HG03196 (cell line): ENCODE data around the gene NFKBIA.
"Not testable (repeated sequence)": the region's sequence is repeated elsewhere in the genome, so short reads cannot be mapped to it uniquely, and the experiment has no call there.

ENCODE experiments used
- ATAC-seq: cut with Tn5 transposase; IDR thresholded peaks from one replicate; pipeline ENCODE4 v1.9.1; 2021; ENCODE audit not compliant: unreplicated experiment

NFKBIA gene

GRCh38 chr14:35409595-35409994 lies 5.0 kb upstream of the NFKBIA start:
- no peak for ATAC-seq

GRCh38 chr14:35408026-35408425 lies 3.5 kb upstream of the NFKBIA start:
- no peak for ATAC-seq

- no peak for ATAC-seq
These were observed 2.7 kb upstream of the NFKBIA start for GRCh38 chr14:35407306-35407630.

DNA sequence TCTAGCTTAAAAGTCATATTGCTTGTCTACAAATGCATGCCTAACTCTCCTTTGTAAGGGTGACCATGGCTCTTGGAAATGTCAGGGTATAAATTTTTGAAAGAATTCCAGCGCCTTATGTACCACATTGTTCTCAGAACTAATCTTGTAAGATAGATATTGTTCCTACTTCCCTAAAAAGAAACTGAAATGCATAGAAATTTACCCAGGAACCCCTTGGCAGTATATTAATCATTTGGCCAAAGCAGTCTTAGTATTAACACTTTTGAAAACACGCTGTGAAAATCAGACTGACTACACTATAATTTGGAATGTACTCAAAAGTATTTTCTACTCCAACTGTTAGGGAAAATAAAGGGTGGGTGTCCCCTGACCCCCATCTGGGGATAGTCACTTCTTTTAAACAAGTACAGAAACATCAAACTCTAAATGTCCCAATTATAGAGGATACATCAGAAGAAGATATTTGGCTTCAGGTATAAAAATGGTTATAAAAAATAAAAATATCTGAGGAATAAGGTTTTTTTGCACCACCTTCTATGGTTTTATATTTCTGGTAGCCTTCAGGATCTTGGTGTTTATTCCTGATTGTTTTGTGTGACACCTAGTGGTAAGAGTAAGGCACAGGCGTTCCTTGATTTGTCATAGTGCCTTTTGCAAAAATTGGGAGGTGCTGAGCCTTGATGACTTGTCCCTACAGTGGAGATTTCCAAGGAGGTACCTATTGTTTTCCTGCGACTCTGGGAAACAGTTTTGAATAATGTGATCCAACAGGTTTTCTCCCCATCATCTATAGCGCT lies 2.2 kb upstream of the NFKBIA start:
- ATAC-seq: no peak

GRCh38 chr14:35406090-35406489 lies 1.5 kb upstream of the NFKBIA start:
- ATAC-seq: no peak

GRCh38 chr14:35405304-35405996 lies 901 bp upstream of the NFKBIA start:
- no peak for ATAC-seq

DNA sequence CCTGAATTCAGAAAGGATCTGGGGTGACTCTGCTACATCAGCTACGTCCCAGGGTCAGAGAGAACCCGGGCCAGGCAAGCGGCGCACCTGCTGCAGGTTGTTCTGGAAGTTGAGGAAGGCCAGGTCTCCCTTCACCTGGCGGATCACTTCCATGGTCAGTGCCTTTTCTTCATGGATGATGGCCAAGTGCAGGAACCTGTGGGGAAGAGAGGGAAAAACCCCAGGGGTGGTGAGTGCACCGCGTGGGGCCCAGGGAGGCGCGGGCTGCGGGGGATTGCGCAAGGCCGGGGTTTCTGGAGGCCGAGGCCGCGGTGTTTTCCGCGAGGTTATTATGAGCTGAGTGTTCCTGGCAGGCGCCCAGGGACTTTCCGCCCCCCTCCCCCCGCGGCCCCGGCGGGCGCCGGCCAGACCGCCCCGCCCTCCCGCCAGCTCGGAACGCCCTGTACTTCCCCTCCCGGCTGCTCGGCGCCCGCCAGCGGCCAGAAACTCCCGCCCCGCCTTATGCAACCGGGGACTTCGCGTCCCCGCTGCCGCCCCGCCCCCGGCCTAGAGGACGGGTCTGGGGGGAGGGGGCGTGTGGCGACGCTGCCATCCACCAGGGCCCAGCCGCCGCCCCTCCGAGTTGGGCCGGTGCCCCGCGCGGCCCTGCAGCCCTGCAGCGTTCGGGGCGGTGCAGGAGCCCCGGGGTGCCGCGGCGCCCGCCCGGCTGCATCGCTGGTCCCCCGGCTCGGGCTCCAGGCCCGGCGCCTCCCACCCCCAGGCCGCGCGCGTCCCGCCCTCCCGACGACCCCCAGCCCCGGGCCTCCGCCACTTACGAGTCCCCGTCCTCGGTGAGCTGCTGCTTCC lies 723 bp downstream of the NFKBIA start:
- peak; percentile 48 for ATAC-seq

DNA sequence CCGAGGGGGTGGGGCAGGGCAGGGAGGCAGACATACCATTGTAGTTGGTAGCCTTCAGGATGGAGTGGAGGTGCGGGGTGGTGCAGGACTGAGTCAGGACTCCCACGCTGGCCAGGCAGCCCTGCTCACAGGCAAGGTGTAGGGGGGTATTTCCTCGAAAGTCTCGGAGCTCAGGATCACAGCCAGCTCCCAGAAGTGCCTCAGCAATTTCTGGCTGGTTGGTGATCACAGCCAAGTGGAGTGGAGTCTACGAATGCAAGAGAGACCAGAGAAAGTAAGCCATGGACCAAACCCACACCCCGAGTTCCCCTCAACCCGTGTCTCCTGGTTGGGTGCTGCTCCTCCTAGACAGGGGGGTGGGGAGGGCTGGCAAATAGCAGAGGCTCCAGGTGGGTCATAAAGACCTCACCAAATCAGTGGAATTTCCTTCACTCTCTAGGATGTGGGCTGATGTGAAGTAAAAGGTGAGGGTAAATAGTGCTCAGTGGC lies 1.4 kb downstream of the NFKBIA start:
- no peak for ATAC-seq

DNA sequence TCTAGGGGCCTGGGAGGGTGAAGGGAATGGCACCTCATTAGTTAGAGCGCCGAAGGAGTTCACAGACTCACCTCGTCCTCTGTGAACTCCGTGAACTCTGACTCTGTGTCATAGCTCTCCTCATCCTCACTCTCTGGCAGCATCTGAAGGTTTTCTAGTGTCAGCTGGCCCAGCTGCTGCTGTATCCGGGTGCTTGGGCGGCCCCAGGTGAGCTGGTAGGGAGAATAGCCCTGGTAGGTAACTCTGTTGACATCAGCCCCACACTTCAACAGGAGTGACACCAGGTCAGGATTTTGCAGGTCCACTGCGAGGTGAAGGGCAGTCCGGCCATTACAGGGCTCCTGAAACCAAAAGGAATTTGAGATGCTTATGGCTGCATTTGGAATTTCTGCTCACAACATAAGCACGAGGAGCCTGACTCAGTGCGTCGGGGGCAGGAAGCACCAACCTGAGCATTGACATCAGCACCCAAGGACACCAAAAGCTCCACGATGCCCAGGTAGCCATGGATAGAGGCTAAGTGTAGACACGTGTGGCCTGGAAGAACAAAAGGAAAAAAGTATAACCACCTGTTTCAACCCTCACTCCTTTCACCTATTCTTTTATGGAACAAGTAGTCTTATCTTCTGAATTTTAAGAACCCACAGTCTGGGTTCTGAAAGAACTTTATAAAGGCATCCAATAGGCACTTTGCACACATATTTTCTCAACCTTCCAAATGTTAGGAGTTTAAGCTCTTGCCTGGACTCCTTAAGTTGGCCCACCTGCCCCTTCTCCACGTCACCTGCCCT lies 2.0 kb downstream of the NFKBIA start:
- ATAC-seq: no peak

GRCh38 chr14:35401422-35402265 lies 2.9 kb downstream of the NFKBIA start:
- ATAC-seq: no peak

- ATAC-seq: no peak
These were observed 3.7 kb downstream of the NFKBIA start for GRCh38 chr14:35400648-35401421.

DNA sequence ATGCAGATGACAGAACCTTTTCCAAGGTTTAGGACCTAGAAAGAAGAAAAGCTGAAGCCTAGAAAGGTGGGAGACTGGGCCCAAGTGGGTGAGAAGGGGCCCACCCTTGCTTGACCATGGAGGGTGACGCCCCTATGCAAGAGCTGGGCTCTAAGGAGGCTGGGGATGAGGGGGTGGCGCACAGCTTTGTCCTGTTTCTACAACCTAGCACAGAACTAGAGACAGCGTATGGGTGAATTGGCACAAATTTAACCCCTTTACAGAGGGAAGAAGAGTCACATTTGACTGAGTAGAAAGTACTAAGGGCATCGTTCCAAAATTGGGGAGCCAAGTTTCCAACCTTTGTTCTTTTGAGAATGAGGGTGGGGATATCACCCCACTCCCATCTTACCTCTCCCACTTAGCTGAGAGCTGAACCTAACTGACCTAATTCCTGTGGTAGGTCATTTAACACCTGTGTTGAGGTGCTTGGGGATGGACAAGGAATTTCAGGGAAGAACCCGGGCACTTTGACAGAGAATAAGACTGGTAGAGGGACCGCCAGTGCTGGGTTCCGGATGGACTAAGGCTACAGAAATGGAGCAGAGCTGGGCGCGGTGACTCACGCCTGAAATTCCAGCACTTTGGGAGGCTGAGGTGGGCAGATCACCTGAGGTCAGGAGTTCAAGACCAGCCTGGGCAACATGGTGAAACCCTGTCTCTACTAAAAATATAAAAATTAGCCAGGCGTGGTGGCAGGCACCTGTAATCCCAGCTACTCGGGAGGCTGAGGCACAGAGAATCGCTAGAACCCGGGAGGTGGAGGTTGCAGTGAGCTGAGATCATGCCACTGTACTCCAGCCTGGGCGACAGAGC lies 5.2 kb downstream of the NFKBIA start:
- no peak for ATAC-seq

GRCh38 chr14:35398071-35398584 lies 6.4 kb downstream of the NFKBIA start:
- ATAC-seq: no peak

- not testable (repeated sequence) for ATAC-seq
These were observed 7.9 kb downstream of the NFKBIA start for GRCh38 chr14:35396610-35397009.

- ATAC-seq: no peak
These were observed 9.3 kb downstream of the NFKBIA start for GRCh38 chr14:35395283-35395682.

DNA sequence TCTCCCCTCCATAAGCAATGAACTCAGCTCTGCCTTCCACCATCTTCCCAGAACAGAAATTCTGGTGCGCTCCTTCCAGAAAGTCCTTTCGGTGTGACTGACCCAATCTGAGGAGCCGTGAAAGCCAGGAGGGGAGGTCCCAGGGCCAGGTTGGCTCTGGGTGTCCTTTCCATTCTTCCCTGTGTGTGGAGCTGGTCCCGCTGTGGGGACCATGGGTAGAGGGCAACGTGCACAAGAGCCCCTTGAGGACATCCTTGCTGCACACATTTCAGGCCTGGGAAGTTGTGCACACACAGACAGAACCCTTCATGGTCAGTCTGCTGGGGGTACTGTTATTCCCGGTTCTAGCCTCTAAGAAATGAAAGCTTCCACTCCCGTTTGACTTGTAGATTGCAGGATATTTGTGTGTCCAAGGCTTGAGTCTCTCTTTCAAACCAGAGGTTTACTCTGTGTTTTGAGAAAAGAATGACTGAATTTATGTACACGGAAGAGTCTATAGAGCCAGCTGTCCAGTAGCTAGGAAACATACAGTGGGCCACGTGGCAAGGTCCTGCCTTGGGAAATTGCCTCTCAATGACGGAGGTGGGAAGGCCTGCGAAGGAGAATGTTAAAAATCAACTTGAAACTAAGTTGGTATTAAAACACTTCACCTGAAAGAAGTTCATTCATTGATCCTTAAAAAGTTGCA lies 10.1 kb downstream of the NFKBIA start:
- ATAC-seq: no peak

- ATAC-seq: no peak
These were observed 10.7 kb downstream of the NFKBIA start for GRCh38 chr14:35393826-35394225.
